Chondrocyte (in vitro differentiated cells): ENCODE measurements around the gene MKLN1. TPM values are rescaled to one million over a fixed set of nuclear protein-coding genes. Genes with fewer than 3 reads are reported as not detected.

Experiments used
- DNase-seq: peaks from one replicate; pipeline ENCODE4 v3.0.0; 2021; ENCODE audit warnings: mixed read lengths, low spot score
- H3K27ac Mint-ChIP-seq: one replicate; pipeline ENCODE4 v1.8.0; 2021; ENCODE audit warnings: mild to moderate bottlenecking, moderate library complexity, mixed read lengths; ENCODE audit not compliant: unreplicated experiment
- H3K27me3 Mint-ChIP-seq: 2 replicates; pipeline ENCODE4 v1.8.0; 2021; ENCODE audit warnings: low read depth, mixed read lengths
- H3K36me3 Mint-ChIP-seq: 2 replicates; pipeline ENCODE4 v1.8.0; 2021; ENCODE audit warnings: low read depth, mixed read lengths
- H3K4me1 Mint-ChIP-seq: 2 replicates; pipeline ENCODE4 v1.8.0; 2021; ENCODE audit warnings: low read depth, mild to moderate bottlenecking, mixed read lengths
- H3K4me3 Mint-ChIP-seq: one replicate; pipeline ENCODE4 v1.8.0; 2021; ENCODE audit warnings: mild to moderate bottlenecking, moderate library complexity, mixed read lengths; ENCODE audit not compliant: unreplicated experiment
- H3K9me3 Mint-ChIP-seq: 2 replicates; pipeline ENCODE4 v1.8.0; 2021; ENCODE audit warnings: low read depth, mixed read lengths
- CTCF ChIP-seq: fragments of 200-600 bp; sonication (generic); IDR thresholded peaks from 2 replicates; pipeline ENCODE4 v1.5.0; 2021; ENCODE audit warnings: antibody characterized with exemption, mild to moderate bottlenecking, moderate library complexity
- total RNA-seq: library from RNA; stranded (reverse); gene quantifications from 3 replicates; pipeline ENCODE4 v1.2.1, GENCODE V29; 2021

Gene MKLN1
- total RNA-seq, 1 donor from 2014 or later = 33.4 TPM

- H3K36me3 Mint-ChIP-seq = peaks cover 2% of the 10 kb centered on the region
- peak overlapping the region; percentile 37 for H3K27ac Mint-ChIP-seq
- no peak for DNase-seq
- no peak for TF ChIP-seq CTCF
- no peaks in the 10 kb centered on the region for H3K9me3 Mint-ChIP-seq
- H3K4me3 Mint-ChIP-seq = no peak overlapping the region
- H3K4me1 Mint-ChIP-seq = peaks cover 25% of the 10 kb centered on the region
- no peaks in the 10 kb centered on the region for H3K27me3 Mint-ChIP-seq
These were observed 158.7 kb downstream of the MKLN1 start for GRCh38 chr7:131486346-131486745.

- peaks cover 2% of the 10 kb centered on the region for H3K36me3 Mint-ChIP-seq
- H3K27me3 Mint-ChIP-seq = no peaks in the 10 kb centered on the region
- H3K4me1 Mint-ChIP-seq = peaks cover 33% of the 10 kb centered on the region
- no peak overlapping the region for H3K27ac Mint-ChIP-seq
- DNase-seq = no peak
- no peak overlapping the region for H3K4me3 Mint-ChIP-seq
- H3K9me3 Mint-ChIP-seq = no peaks in the 10 kb centered on the region
- no peak for TF ChIP-seq CTCF
These were observed 159.5 kb downstream of the MKLN1 start for GRCh38 chr7:131487217-131487616.

- Mint-ChIP-seq H3K36me3 (peaks cover 2% of the 10 kb centered on the region), H3K4me3 (no peak overlapping the region), H3K27ac (no peak overlapping the region), H3K9me3 (no peaks in the 10 kb centered on the region), H3K4me1 (peaks cover 43% of the 10 kb centered on the region), H3K27me3 (no peaks in the 10 kb centered on the region)
- peak; percentile 63 for TF ChIP-seq CTCF
- no peak for DNase-seq
These were observed 160.7 kb downstream of the MKLN1 start for GRCh38 chr7:131488361-131488760.

GRCh38 chr7:131489196-131489595, 161.5 kb downstream of the MKLN1 start:
- Mint-ChIP-seq H3K27ac (no peak overlapping the region), H3K4me1 (peaks cover 43% of the 10 kb centered on the region), H3K9me3 (no peaks in the 10 kb centered on the region), H3K27me3 (no peaks in the 10 kb centered on the region), H3K36me3 (peaks cover 2% of the 10 kb centered on the region), H3K4me3 (no peak overlapping the region)
- no peak for TF ChIP-seq CTCF
- no peak for DNase-seq

GRCh38 chr7:131489881-131490280, 162.2 kb downstream of the MKLN1 start:
- peaks cover 43% of the 10 kb centered on the region for H3K4me1 Mint-ChIP-seq
- no peaks in the 10 kb centered on the region for H3K9me3 Mint-ChIP-seq
- H3K27ac Mint-ChIP-seq = no peak overlapping the region
- no peak overlapping the region for H3K4me3 Mint-ChIP-seq
- peaks cover 2% of the 10 kb centered on the region for H3K36me3 Mint-ChIP-seq
- no peak for TF ChIP-seq CTCF
- DNase-seq = no peak
- H3K27me3 Mint-ChIP-seq = no peaks in the 10 kb centered on the region
